ENCODE measurements around the gene GCN1. TPM values are rescaled to one million over a fixed set of nuclear protein-coding genes. Genes with fewer than 3 reads are reported as not detected.

Gene GCN1
- total and polyA plus RNA-seq, 10 donors, result 10.4 to 131 (median 95.5) TPM

GRCh38 chr12:120126635-120127005, 67.9 kb downstream of the GCN1 start:
- DNase-seq, result no peak
- TF ChIP-seq POLR2AphosphoS5 (IDR thresholded peaks at IDR 0.05) (peak in 1 of 3 donors; percentile 68), POLR2A (IDR thresholded peaks at IDR 0.05) (no peak), CTCF (IDR thresholded peaks at IDR 0.05 in 8 of 11, conservative IDR thresholded peaks at IDR 0.05 in 3 of 11) (no peak)
- Histone ChIP-seq H3K36me3 (peaks cover 3 to 59% (median 54%) of the 10 kb centered on the region in 6 donors), H3K27ac (peak overlapping the region in 7 of 8 donors; percentile 5 to 75 (median 58)), H3K27me3 (replicated peaks in 1 of 7) (no peaks in the 10 kb centered on the region), H3K4me1 (peaks cover 3 to 60% (median 34%) of the 10 kb centered on the region in 6 donors), H3K9me3 (no peaks in the 10 kb centered on the region), H3K4me3 (no peak overlapping the region)
- WGBS, 5 donors, result 25 to 50% (median 37%) methylated on average over 2 of the region's 2 CpGs
- intact Hi-C loops (cut with DNase I; ENCODE audit: low total_unique reads), result no loop called here

GRCh38 chr12:120125792-120126634, 68.5 kb downstream of the GCN1 start:
- intact Hi-C loops (cut with DNase I; ENCODE audit: low total_unique reads), result no loop called here
- H3K4me1 ChIP-seq, result peaks cover 3 to 66% (median 40%) of the 10 kb centered on the region in 6 donors
- no peak for TF ChIP-seq CTCF (IDR thresholded peaks at IDR 0.05 in 8 of 11, conservative IDR thresholded peaks at IDR 0.05 in 3 of 11)
- no peak for TF ChIP-seq POLR2A (IDR thresholded peaks at IDR 0.05)
- DNase-seq, result no peak
- 84 to 90% (median 87%) methylated on average over 6 of the region's 6 CpGs for WGBS, 5 donors
- H3K36me3 ChIP-seq, result peaks cover 0 to 53% (median 48%) of the 10 kb centered on the region in 6 donors
- H3K9me3 ChIP-seq, result no peaks in the 10 kb centered on the region
- no peak overlapping the region for H3K4me3 ChIP-seq
- H3K27ac ChIP-seq, result peak overlapping the region in 7 of 8 donors; percentile 5 to 75 (median 58)
- H3K27me3 ChIP-seq (replicated peaks in 1 of 7), result no peaks in the 10 kb centered on the region

- DNase-seq, result no peak
- Histone ChIP-seq H3K4me3 (no peak overlapping the region), H3K9me3 (no peaks in the 10 kb centered on the region), H3K4me1 (peaks cover 3 to 76% (median 49%) of the 10 kb centered on the region in 6 donors), H3K27me3 (replicated peaks in 1 of 7) (no peaks in the 10 kb centered on the region), H3K27ac (no peak overlapping the region), H3K36me3 (peaks cover 0 to 43% (median 38%) of the 10 kb centered on the region in 6 donors)
- TF ChIP-seq CTCF (IDR thresholded peaks at IDR 0.05 in 8 of 11, conservative IDR thresholded peaks at IDR 0.05 in 3 of 11) (no peak), POLR2A (IDR thresholded peaks at IDR 0.05) (no peak), POLR2AphosphoS5 (IDR thresholded peaks at IDR 0.05) (no peak)
- intact Hi-C loops (cut with DNase I; ENCODE audit: low total_unique reads), result no loop called here
- 85 to 96% (median 93%) methylated on average over 4 of the region's 4 CpGs for WGBS, 5 donors
These were observed 69.5 kb downstream of the GCN1 start for GRCh38 chr12:120125029-120125428.

DNA sequence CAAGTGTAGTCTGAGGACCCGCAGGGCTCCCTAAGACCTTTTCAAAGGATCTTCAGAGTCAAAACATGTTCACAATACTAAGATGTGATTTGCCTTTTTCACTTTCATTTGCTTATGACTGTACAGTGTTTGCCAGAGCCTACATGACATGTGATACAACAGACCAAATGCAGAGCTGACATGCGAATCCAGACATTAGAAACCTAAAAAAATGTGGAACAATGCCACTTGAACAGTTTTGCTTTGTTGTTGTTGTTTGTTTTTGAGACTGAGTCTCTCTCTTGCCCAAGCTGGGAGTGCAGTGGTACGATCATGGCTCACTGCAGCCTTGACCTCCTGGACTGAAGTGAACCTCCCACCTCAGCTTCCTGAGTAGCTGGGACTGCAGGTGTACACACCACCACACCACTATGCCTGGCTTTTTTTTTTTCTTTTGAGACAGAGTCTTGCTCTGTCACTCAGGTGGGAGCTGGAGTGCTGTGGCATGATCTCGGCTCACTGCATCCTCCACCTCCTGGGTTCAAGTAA, 72.7 kb downstream of the GCN1 start:
- peak in 1 of 3 donors; percentile 24 for TF ChIP-seq POLR2AphosphoS5 (IDR thresholded peaks at IDR 0.05)
- no peak for TF ChIP-seq CTCF (IDR thresholded peaks at IDR 0.05 in 8 of 11, conservative IDR thresholded peaks at IDR 0.05 in 3 of 11)
- TF ChIP-seq POLR2A (IDR thresholded peaks at IDR 0.05), result no peak
- peak overlapping the region in 5 of 8 donors; percentile 9 to 98 (median 24) for H3K27ac ChIP-seq
- no peaks in the 10 kb centered on the region for H3K9me3 ChIP-seq
- no peak for DNase-seq
- intact Hi-C loops (cut with DNase I; ENCODE audit: low total_unique reads), result no loop called here
- 44 to 68% (median 58%) methylated on average over 4 of the region's 4 CpGs for WGBS, 5 donors
- H3K4me1 ChIP-seq, result peaks cover 24 to 97% (median 73%) of the 10 kb centered on the region in 6 donors
- H3K4me3 ChIP-seq, result no peak overlapping the region
- peaks cover 0 to 11% (median 6%) of the 10 kb centered on the region in 6 donors for H3K36me3 ChIP-seq
- H3K27me3 ChIP-seq (replicated peaks in 1 of 7), result no peaks in the 10 kb centered on the region

Measured in spleen (tissue), 11 donors.